HepG2 (cell line): ENCODE measurements around the gene COMP. TPM values are rescaled to one million over a fixed set of nuclear protein-coding genes. Genes with fewer than 3 reads are reported as not detected.

Experiments
- CENPT ChIP-seq: sonication (generic); formaldehyde crosslinking; IDR thresholded peaks from 2 replicates; pipeline ENCODE4 v1.8.0; 2022; ENCODE audit warnings: low read depth, mild to moderate bottlenecking, moderate library complexity, missing genetic modification reagents
- HOXA9 ChIP-seq: sonication (generic); formaldehyde crosslinking; IDR thresholded peaks from 2 replicates; pipeline ENCODE4 v1.8.1; 2022; ENCODE audit warnings: missing genetic modification reagents, mild to moderate bottlenecking, moderate library complexity, borderline replicate concordance
- JARID2 ChIP-seq: sonication (generic); formaldehyde crosslinking; IDR thresholded peaks from 2 replicates; pipeline ENCODE4 v1.8.1; 2023; ENCODE audit warnings: missing genetic modification reagents, inconsistent platforms; ENCODE audit not compliant: insufficient replicate concordance
- KAT8 ChIP-seq: IDR thresholded peaks from 2 replicates; pipeline ENCODE4 v1.6.1; 2016; ENCODE audit warnings: missing genetic modification reagents, missing compliant biosample characterization
- KLF6 ChIP-seq: IDR thresholded peaks from 2 replicates; pipeline ENCODE4 v1.8.0; 2016; ENCODE audit warnings: missing biosample characterization, missing genetic modification reagents
- MAFF ChIP-seq: IDR thresholded peaks from 2 replicates; pipeline ENCODE4 v1.6.1; 2011; ENCODE audit warnings: low read depth, low read length, improper control_type of control experiment
- MED1 ChIP-seq: sonication (generic); formaldehyde crosslinking; IDR thresholded peaks from 2 replicates; pipeline ENCODE4 v1.4.0; 2020; ENCODE audit warnings: missing genetic modification reagents
- NR3C1 ChIP-seq: sonication (generic); formaldehyde crosslinking; IDR thresholded peaks from 2 replicates; pipeline ENCODE4 v1.4.0; 2020; ENCODE audit warnings: missing genetic modification reagents
- RAD51 ChIP-seq: fragments of 450-650 bp; IDR thresholded peaks from 2 replicates; pipeline ENCODE4 v1.6.1; 2016; ENCODE audit warnings: borderline replicate concordance
- RFXAP ChIP-seq: sonication (generic); formaldehyde crosslinking; IDR thresholded peaks from 2 replicates; pipeline ENCODE4 v1.4.0; 2020; ENCODE audit warnings: missing genetic modification reagents, borderline replicate concordance
- SRSF9 ChIP-seq: fragments of 200-400 bp; formaldehyde crosslinking; IDR thresholded peaks from 2 replicates; pipeline ENCODE4 v1.6.1; 2018; ENCODE audit warnings: borderline replicate concordance, mild to moderate bottlenecking, low read depth, low read length; ENCODE audit not compliant: insufficient read depth, poor library complexity, severe bottlenecking
- TAF15 ChIP-seq: fragments of 200-400 bp; formaldehyde crosslinking; IDR thresholded peaks from one replicate; pipeline ENCODE4 v1.6.1; 2018; ENCODE audit warnings: mild to moderate bottlenecking, low read depth, low read length; ENCODE audit not compliant: poor library complexity, severe bottlenecking
- ZKSCAN5 ChIP-seq: sonication (generic); formaldehyde crosslinking; IDR thresholded peaks from 2 replicates; pipeline ENCODE4 v1.5.1; 2020; ENCODE audit warnings: mild to moderate bottlenecking, missing genetic modification reagents
- ZNF136 ChIP-seq: sonication (generic); formaldehyde crosslinking; IDR thresholded peaks from 2 replicates; pipeline ENCODE4 v1.8.1; 2022; ENCODE audit warnings: low read depth, mild to moderate bottlenecking, moderate library complexity, missing genetic modification reagents
- ZNF232 ChIP-seq: sonication (generic); formaldehyde crosslinking; IDR thresholded peaks from 2 replicates; pipeline ENCODE4 v1.4.0; 2020; ENCODE audit warnings: missing genetic modification reagents, borderline replicate concordance
- ZNF263 ChIP-seq: sonication (generic); formaldehyde crosslinking; IDR thresholded peaks from 2 replicates; pipeline ENCODE4 v1.4.0; 2020; ENCODE audit warnings: missing genetic modification reagents
- ZNF563 ChIP-seq: sonication (generic); formaldehyde crosslinking; IDR thresholded peaks from 2 replicates; pipeline ENCODE4 v1.8.0; 2022; ENCODE audit warnings: mild to moderate bottlenecking, moderate library complexity, missing genetic modification reagents
- ZNF614 ChIP-seq: IDR thresholded peaks from 2 replicates; pipeline ENCODE4 v1.6.1; 2018; ENCODE audit warnings: missing biosample characterization, missing genetic modification reagents, inconsistent platforms, borderline replicate concordance
- ZNF75D ChIP-seq: sonication (generic); formaldehyde crosslinking; IDR thresholded peaks from 2 replicates; pipeline ENCODE4 v1.8.1; 2023; ENCODE audit warnings: missing genetic modification reagents, mild to moderate bottlenecking, borderline replicate concordance
- polyA plus RNA-seq, 8 experiments: library from polyadenylated mRNA; depleted of rRNA in 3 of 8; stranded (reverse) in 7 of 8; unstranded in 1 of 8; fragments of >200 nt; fragmentation: Illumina TruSeq in 4 of 8; extraction: Trizol in 4 of 8; gene quantifications; 2 replicates each; pipeline versions ENCODE4 v1.2.1 to v1.2.3, GENCODE V29; 2011 to 2016; ENCODE audit warnings: low read depth in 4 of 8, missing spikeins in 1 of 8, mixed read lengths in 1 of 8; ENCODE audit not compliant: insufficient read depth in 1 of 8
- total RNA-seq, 5 experiments: library from RNA; depleted of rRNA; stranded (reverse); fragments of >200 nt; fragmentation: Illumina TruSeq; extraction: Trizol; gene quantifications; 2 replicates each; pipeline ENCODE4 v1.2.3, GENCODE V29; 2016; ENCODE audit warnings: low read depth in 1 of 5
- TF ChIP-seq, protein P1 (sequence below): IDR thresholded peaks from 2 replicates; pipeline ENCODE4 v1.6.1; 2016; ENCODE audit warnings: low read depth, control low read depth
- TF ChIP-seq, protein P2 (sequence below): sonication (generic); formaldehyde crosslinking; IDR thresholded peaks from 2 replicates; pipeline ENCODE4 v1.4.0; 2020; ENCODE audit warnings: missing genetic modification reagents, low read depth, mild to moderate bottlenecking, borderline replicate concordance
- TF ChIP-seq, protein P3 (sequence below): sonication (generic); formaldehyde crosslinking; IDR thresholded peaks from 2 replicates; pipeline ENCODE4 v1.4.0; 2020; ENCODE audit warnings: missing genetic modification reagents, borderline replicate concordance

COMP gene
- total and polyA plus RNA-seq, 2 of the 13 experiments (the other 11 are each of a cell fraction or from before 2014, with no cell fraction given): 0.04 to 0.13 TPM

DNA sequence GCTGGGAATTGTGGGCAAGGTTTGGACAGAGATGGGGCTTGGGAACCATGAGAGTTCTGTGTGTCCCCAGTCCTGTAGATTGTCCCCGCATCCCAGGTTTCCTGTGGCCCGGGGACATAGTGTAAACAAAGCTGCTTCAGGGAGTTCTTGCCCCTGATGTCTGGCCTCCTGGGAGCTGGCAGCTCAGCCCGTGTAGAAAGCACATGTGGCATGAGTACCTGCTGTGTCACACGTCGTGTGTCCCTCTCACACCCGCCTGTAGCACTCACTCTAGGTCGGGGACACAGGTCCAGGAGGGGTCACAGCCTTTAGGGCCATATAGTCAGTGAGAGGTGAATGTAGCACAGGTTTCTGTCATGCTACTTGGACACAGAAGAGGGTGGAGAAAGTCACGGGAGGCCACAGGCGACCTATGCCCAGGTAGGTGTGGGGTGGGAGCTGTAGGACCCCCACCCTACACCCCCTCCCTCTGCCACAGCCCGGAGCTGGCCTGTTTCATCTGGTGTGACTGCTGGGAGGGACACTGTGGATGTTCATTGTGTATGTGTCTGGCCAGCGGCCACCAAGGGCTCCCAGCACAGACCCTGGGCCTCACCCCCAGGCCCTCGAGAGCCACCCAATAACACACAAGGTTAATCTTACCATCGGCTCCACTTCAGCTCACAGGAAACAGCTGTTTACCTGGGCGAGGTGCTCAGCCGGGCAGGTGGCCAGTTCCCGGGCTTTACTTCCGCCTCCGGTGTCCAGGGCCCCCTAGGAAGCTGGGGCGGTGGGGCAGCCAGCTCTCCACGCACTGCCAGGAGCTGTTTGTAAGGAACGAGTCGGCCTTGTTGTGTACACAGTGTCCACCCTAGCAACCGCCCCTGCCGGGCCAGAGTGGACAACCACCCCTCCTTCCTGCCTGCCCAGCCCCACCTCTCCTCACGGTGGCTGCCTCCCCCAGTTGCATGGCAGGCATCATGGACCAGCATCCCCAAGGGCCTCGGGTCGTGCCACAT, 49.7 kb downstream of the COMP start (continued):
- TF ChIP-seq NR3C1 (CRISPR knock-in tag): no peak
- TF ChIP-seq, protein P1, sequence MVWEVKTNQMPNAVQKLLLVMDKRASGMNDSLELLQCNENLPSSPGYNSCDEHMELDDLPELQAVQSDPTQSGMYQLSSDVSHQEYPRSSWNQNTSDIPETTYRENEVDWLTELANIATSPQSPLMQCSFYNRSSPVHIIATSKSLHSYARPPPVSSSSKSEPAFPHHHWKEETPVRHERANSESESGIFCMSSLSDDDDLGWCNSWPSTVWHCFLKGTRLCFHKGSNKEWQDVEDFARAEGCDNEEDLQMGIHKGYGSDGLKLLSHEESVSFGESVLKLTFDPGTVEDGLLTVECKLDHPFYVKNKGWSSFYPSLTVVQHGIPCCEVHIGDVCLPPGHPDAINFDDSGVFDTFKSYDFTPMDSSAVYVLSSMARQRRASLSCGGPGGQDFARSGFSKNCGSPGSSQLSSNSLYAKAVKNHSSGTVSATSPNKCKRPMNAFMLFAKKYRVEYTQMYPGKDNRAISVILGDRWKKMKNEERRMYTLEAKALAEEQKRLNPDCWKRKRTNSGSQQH (CRISPR knock-in tag): 0 out of 2 replicates have a peak, but pooled peaks have one; percentile 35
- TF ChIP-seq MAFF: no peak
- TF ChIP-seq MED1 (CRISPR knock-in tag): peak; percentile 61; the same call in 1 of the 2 replicates
- no peak for TF ChIP-seq ZNF136 (CRISPR knock-in tag)
- no peak; the same call in 1 of the 2 replicates for TF ChIP-seq ZNF563 (CRISPR knock-in tag)
- TF ChIP-seq, protein P2, sequence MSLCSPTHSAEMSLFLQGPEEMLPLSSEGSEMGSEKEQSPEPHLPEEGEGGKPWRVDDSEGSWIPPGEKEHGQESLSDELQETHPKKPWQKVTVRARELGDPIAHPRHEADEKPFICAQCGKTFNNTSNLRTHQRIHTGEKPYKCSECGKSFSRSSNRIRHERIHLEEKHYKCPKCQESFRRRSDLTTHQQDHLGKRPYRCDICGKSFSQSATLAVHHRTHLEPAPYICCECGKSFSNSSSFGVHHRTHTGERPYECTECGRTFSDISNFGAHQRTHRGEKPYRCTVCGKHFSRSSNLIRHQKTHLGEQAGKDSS (CRISPR knock-in tag): peak; percentile 51; the same call in 1 of the 2 replicates
- TF ChIP-seq HOXA9 (CRISPR knock-in tag): no peak
- TF ChIP-seq ZNF263 (CRISPR knock-in tag): peak; percentile 36; the same call in 1 of the 2 replicates
- TF ChIP-seq TAF15: no peak
- TF ChIP-seq ZNF614 (CRISPR knock-in tag): no peak
- no peak for TF ChIP-seq ZNF232 (CRISPR knock-in tag)
- TF ChIP-seq, protein P3, sequence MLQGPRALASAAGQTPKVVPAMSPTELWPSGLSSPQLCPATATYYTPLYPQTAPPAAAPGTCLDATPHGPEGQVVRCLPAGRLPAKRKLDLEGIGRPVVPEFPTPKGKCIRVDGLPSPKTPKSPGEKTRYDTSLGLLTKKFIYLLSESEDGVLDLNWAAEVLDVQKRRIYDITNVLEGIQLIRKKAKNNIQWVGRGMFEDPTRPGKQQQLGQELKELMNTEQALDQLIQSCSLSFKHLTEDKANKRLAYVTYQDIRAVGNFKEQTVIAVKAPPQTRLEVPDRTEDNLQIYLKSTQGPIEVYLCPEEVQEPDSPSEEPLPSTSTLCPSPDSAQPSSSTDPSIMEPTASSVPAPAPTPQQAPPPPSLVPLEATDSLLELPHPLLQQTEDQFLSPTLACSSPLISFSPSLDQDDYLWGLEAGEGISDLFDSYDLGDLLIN (CRISPR knock-in tag): no peak
- no peak; the same call in 1 of the 2 replicates for TF ChIP-seq KAT8
- TF ChIP-seq RAD51: no peak
- no peak for TF ChIP-seq ZNF75D
- TF ChIP-seq RFXAP (CRISPR knock-in tag): no peak
- no peak for TF ChIP-seq CENPT (CRISPR knock-in tag)
- TF ChIP-seq KLF6 (CRISPR knock-in tag): no peak
- no peak for TF ChIP-seq SRSF9
- no peak for TF ChIP-seq ZKSCAN5 (CRISPR knock-in tag)
- TF ChIP-seq JARID2 (CRISPR knock-in tag): no peak
